H1 (cell line): ENCODE measurements around the gene IMPDH1.

Experiments used
- CTCF ChIP-seq, 3 experiments: IDR thresholded peaks; 1 replicate in 2 of 3; 2 replicates in 1 of 3; pipeline versions ENCODE4 v1.5.1 to v1.6.1; 2011; ENCODE audit warnings: low read length in 3 of 3, mild to moderate bottlenecking in 3 of 3, inconsistent platforms in 2 of 3, low read depth in 1 of 3, moderate library complexity in 1 of 3; ENCODE audit not compliant: insufficient read depth in 1 of 3; ENCODE audit errors: control extremely low read depth in 1 of 3
- KDM5A ChIP-seq: fragments of 200-600 bp; IDR thresholded peaks from 2 replicates; pipeline ENCODE4 v1.7.1; 2012; ENCODE audit warnings: mild to moderate bottlenecking, low read length, inconsistent platforms, mixed read lengths
- POLR2AphosphoS5 ChIP-seq: IDR thresholded peaks from 2 replicates; pipeline ENCODE4 v1.6.1; 2011; ENCODE audit warnings: low read depth, low read length
- RAD21 ChIP-seq, 2 experiments: IDR thresholded peaks in 1 of 2; conservative IDR thresholded peaks in 1 of 2; 2 replicates each; pipeline ENCODE4 v1.6.1; 2011; ENCODE audit warnings: low read depth in 2 of 2, low read length in 2 of 2, improper control_type of control experiment in 1 of 2, inconsistent platforms in 1 of 2, mild to moderate bottlenecking in 1 of 2, moderate library complexity in 1 of 2
- TCF12 ChIP-seq: IDR thresholded peaks from 2 replicates; pipeline ENCODE4 v1.6.1; 2011; ENCODE audit warnings: low read depth, mild to moderate bottlenecking, low read length
- YY1 ChIP-seq: IDR thresholded peaks from 2 replicates; pipeline ENCODE4 v1.6.1; 2011; ENCODE audit warnings: low read depth, mild to moderate bottlenecking, low read length

- TF ChIP-seq RAD21 (IDR thresholded peaks at IDR 0.05 in 1 of 2, conservative IDR thresholded peaks at IDR 0.05 in 1 of 2; ENCODE audit: low read depth in 2 of 2, low read length in 2 of 2) (no peak), CTCF (IDR thresholded peaks at IDR 0.05; ENCODE audit: control extremely low read depth in 1 of 3, insufficient read depth in 1 of 3, low read depth in 1 of 3, low read length in 3 of 3) (no peak), KDM5A (no peak), POLR2AphosphoS5 (no peak), TCF12 (no peak), YY1 (no peak)
Measured at GRCh38 chr7:128357217-128357613, 52.6 kb downstream of the IMPDH1 start.
